Measurements from ENCODE around the gene OVCH1.
"Not testable (repeated sequence)": the region's sequence is repeated elsewhere in the genome, so short reads cannot be mapped to it uniquely, and the experiment has no call there.

The OVCH1 gene

DNA sequence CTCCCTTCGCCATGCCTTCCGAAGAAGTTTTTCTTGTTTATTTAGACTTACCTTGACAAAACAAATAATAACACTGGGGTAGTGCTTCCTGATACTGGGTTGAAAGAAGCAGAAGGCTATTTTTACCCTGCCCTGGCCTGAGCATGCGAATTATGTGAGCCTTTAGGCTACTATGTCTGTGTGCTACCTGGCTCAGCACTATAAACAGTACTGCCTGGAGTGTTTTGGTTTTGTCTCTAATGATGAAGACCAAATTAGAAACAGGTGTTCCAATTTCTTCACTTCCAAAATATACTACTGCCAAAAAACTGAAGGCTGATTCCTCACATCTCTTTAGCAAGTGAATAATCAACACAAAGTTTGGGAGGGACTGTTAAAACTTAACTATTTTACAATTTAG lies 7.6 kb upstream of the OVCH1 start:
- DNase-seq (ENCODE audit: low spot score): no peak

- no peak for DNase-seq (ENCODE audit: low spot score)
These were observed 5.8 kb upstream of the OVCH1 start for GRCh38 chr12:29503283-29503682.

- no peak for DNase-seq (ENCODE audit: low spot score)
These were observed 1.7 kb upstream of the OVCH1 start for GRCh38 chr12:29499235-29499634.

DNA sequence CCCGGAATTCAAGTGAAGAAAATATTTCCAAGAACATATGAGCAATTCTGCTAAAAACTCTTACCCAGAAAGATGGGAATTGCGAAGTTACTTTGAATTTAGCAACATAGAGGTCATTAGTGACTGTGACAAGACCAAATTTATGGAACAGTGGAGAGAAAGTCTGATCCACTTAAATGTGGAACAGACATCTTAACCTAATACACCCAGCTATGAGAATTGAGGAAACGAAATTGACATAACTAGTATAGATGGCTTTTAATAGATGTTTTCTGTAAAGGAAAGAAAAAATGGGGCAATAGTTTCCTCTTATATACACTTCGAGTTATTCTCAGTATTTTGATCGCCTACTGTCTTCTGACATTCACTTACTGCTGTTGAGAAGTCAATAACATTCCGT lies 4.6 kb downstream of the OVCH1 start:
- no peak for DNase-seq (ENCODE audit: low spot score)

GRCh38 chr12:29486972-29487371 lies 10.5 kb downstream of the OVCH1 start:
- DNase-seq (ENCODE audit: low spot score): no peak

- no peak for DNase-seq (ENCODE audit: low spot score)
These were observed 34.3 kb downstream of the OVCH1 start for GRCh38 chr12:29463198-29463597.

GRCh38 chr12:29460082-29460481 lies 37.4 kb downstream of the OVCH1 start:
- DNase-seq (ENCODE audit: low spot score): peak; percentile 7

DNA sequence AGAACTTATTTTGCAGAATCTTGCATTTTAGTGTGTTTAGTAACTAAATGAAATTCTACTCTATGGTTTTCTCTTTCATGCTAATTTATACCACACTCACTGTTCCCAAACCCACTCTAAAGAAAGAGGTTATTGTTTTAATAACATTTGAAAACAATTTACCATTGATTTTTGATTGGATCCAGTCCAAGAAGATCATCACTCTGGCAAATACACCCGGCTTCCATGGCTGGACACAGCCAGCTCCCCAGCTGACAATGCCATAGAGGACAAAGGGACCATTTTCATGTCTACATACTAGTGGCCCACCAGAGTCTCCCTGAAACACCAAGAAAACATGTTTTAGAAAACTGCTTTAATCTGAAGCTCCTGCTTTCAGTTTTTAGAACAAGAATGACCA lies 42.4 kb downstream of the OVCH1 start:
- no peak for DNase-seq (ENCODE audit: low spot score)

DNA sequence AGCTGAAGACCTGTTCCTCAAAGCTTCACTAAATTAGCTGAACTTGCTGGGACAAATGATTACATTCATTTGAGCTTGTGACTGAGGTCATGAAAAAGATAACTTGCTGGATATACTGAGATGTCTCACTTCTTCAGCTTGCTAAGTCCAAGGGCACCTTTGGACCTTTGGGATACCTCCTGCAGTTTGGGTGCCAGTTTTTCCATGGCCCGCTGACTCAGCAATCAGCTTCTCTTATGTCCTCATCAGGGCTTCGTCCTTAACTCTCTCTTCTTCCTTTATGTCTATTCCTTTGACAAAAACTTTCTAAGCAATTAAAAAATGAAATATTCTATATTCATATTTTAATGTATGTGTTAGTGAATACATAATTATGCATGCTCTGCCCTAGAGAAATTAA lies 45.6 kb downstream of the OVCH1 start:
- DNase-seq (ENCODE audit: low spot score): no peak

- DNase-seq (ENCODE audit: low spot score): no peak
These were observed 49.3 kb downstream of the OVCH1 start for GRCh38 chr12:29448157-29448556.

- no peak for DNase-seq (ENCODE audit: low spot score)
These were observed 50.1 kb downstream of the OVCH1 start for GRCh38 chr12:29447285-29447975.

DNA sequence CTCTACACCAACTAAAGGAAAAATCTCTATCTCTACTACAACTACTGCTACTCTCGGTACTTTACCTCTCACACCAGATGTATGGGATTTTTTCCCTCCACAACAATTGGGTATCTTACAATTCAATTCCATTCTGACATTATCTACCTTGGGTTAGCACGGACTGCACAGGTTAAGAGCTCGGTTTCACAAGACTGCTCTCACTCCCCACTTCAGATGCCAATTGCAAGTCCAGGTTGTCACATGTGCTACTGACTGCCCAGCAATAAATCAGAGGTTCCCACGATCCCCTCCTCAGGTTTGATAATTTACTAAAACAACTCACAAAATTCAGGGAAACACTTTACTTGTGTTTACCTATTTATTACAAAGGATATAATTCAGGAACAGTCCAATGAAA lies 58.0 kb downstream of the OVCH1 start:
- no peak for DNase-seq (ENCODE audit: low spot score)

DNA sequence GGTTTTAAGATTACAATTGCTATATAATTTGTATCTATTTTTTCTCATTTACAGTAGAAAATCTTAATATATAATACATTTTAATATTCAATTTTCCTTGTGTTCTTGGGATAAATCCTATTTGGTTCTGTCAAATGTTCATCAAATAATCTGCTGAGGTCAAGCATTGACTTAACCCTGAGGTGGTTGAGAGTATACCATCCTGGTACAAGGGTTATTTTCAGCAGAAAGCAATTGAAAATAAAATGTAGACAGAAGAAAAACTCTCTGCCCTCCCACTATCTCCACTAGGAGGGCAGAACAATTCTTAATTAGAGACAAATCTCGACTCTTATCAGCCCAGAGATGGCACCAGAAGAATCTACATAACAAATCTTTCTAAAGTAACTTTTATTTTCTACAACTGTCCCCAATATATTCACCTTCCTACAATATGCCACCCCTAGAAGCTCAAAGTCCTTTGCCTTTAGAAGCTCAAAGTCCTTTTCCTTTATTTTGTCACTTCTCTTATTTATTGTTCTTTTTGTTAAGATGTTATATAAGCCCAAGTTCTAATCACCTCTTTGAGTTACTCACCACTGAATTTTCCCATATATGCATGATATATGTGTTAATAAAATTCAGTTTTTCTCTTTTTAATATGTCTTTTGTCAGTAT lies 58.6 kb downstream of the OVCH1 start:
- no peak for DNase-seq (ENCODE audit: low spot score)

DNA sequence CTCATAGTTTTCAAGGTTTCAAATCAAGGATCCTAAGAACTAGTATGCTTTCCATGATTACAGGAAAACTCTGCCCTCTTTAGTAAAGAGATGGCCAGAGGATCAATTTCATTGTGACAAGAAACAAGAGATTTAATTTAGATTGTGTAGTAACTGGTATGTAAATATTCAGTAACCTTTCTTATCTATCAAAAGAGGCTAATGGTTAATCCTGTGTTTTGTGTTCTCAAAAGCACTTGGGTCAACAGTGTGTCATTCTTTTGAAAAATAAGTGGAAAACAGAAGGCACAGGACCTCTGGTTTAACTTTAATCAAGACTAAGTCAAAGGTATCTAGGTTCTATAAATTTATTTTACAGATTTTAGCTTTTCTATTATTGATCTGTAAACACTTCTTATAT lies 59.9 kb downstream of the OVCH1 start:
- DNase-seq (ENCODE audit: low spot score): no peak

- DNase-seq (ENCODE audit: low spot score): not testable (repeated sequence)
These were observed 60.7 kb downstream of the OVCH1 start for GRCh38 chr12:29436815-29437214.

DNA sequence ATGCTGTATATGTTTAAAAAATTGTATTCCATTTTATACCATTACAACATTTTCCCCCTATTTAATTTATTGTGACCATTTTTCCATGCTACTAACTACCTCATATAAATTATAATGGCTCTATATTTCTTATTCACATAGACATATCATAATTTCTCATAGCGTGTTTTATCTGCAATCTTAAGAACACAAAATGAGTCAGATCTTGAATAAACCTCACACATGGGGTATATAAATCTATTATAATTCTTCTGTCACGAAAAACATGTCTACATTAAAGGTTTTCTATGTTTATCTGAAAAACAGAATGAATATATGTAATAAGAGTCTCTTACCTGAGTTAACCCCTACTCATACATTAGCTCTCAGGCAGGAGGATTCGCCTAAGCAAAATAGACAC lies 66.0 kb downstream of the OVCH1 start:
- no peak for DNase-seq (ENCODE audit: low spot score)

DNA sequence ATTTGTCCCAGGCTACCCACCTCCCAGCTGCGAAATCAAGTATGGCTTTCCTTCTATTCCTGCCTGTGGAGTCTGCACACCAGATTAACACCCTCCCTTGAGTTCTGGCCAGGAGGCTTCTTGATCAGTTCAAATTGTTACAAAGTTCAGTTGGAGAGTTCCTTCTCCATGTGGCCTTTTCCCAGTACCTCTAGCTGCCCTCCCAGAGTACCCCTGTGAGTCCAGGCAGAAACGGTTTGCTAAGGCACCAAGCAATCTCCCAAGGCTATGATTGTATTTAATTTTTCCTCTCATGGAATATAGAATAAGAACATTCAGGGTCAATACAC lies 66.8 kb downstream of the OVCH1 start:
- DNase-seq (ENCODE audit: low spot score): no peak

GRCh38 chr12:29429999-29430715 lies 67.3 kb downstream of the OVCH1 start:
- no peak for DNase-seq (ENCODE audit: low spot score)

GRCh38 chr12:29428633-29429032 lies 68.9 kb downstream of the OVCH1 start:
- no peak for DNase-seq (ENCODE audit: low spot score)

GRCh38 chr12:29427964-29428363 lies 69.5 kb downstream of the OVCH1 start:
- no peak for DNase-seq (ENCODE audit: low spot score)

- no peak for DNase-seq (ENCODE audit: low spot score)
These were observed 71.0 kb downstream of the OVCH1 start for GRCh38 chr12:29426498-29426897.

- no peak for DNase-seq (ENCODE audit: low spot score)
These were observed 71.8 kb downstream of the OVCH1 start for GRCh38 chr12:29425722-29426121.

DNA sequence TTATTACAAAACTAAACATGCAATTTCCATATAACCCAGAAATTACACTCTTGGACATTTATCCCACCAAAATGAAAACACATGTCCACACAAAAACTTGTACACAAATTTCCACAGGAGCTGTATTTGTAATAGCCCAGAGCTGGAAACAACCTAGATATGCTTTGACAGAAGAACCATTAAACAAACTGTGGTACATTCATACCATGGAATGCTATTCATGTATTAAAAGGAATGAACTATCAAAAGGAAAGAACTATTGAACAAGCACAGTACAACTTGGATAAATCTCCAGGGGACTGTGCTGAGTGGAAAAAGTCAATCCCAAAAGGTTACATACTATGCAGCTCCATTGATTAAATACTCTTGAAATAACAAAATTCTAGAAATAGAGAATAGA lies 80.7 kb downstream of the OVCH1 start:
- no peak for DNase-seq (ENCODE audit: low spot score)

All from SK-N-DZ (cell line).